Activated CD8-positive, alpha-beta memory T cell treated with anti-CD3 and anti-CD28 coated beads, Interleukin-2, amount 50 U/mL, for 1 hour (primary cell): ENCODE results near the gene PLPP2.
"Not testable (repeated sequence)": the region's sequence is repeated elsewhere in the genome, so short reads cannot be mapped to it uniquely, and the experiment has no call there.

ENCODE experiments used
- DNase-seq: peaks from one replicate; pipeline ENCODE4 v3.0.0-alpha.2; 2020; ENCODE audit errors: extremely low read depth

The PLPP2 gene

GRCh38 chr19:271856-272255, 19.3 kb downstream of the PLPP2 start:
- no peak for DNase-seq

- DNase-seq, result not testable (repeated sequence)
Measured at GRCh38 chr19:270766-271318, 20.4 kb downstream of the PLPP2 start.

DNA sequence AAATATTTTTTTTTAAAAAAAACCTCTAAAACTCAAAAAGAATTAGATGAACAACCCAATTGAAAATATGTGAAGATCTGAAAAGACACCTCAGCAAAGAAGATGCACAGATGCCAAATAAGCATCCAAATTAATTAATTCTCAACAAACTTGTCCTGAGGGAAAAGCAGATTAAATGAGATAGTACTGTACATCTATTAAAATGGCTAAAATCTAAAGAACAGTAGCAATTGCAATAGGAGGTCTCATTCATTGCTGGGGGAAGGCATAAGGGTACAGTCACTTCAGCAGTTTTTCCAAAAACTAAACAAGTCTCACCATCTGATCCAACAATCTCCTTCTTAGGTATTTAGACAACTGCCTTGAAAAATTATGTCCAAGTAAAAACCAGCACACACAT, 22.0 kb downstream of the PLPP2 start:
- no peak for DNase-seq

DNA sequence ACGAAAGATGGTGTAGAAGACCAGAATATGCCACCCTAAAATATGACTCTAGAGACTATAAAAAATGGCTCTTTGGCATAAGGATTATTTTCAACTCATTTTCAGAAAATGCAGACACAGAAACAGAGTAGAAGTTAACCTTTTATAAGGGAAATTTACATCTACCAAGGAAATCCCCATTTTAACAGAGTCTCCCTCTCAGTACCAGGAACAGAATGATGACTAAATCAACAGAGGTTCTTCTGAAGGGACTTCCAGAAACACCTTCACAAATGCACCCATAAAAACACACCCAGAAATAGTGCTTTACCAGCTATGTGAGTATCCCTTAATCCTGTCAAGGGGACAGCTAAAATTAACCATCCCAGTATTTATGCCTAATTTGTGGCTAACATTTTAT, 29.1 kb downstream of the PLPP2 start:
- DNase-seq, result no peak

DNA sequence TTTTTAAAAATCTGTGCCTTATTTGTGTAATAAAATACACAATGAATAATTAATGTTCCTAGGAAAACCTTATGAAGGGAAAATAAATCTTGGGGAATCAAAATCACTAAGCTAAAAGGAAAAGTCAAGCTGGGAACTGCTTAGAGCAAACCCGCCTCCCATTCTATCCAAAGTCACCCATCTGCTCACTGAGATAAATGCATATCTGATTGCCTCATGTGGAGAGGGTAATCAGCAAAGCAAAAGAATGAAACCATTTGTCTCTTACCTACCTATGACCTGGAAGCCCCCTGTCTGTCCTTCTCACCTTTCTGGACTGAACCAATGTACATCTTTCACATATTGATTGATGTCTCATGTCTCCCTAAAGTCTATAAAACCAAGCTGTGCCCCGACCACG, 34.4 kb downstream of the PLPP2 start:
- not testable (repeated sequence) for DNase-seq

DNA sequence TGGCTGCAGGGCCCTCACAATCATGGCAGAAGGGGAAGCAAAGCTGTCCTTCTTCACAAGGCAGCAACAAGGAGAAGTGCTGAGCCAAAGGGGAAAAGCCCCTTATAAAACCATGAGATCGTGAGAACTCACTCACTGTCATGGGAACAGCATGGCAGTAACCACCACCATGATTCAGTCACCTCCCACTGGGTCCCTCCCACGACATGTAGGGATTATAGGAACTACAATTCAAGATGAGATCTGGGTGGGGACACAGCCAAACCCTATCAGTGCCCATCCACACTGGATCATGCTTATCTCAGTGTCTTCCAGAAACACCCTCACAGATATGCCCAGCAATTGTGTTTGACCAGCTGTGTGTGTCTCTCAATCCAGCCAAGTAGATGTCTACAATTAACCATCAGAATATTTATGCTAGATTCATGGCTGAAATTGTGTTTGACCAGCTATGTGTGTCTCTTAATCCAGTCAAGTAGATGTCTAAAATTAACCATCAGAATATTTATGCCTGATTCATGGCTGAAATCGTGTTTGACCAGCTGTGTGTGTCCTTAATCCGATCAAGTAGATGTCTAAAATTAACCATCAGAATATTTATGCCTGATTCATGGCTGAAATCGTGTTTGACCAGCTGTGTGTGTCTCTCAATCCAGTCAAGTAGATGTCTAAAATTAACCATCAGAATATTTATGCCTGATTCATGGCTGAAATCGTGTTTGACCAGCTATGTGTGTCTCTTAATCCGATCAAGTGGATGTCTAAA, 38.6 kb downstream of the PLPP2 start:
- DNase-seq, result not testable (repeated sequence)

GRCh38 chr19:246551-246950, 44.7 kb downstream of the PLPP2 start:
- DNase-seq, result no peak

DNA sequence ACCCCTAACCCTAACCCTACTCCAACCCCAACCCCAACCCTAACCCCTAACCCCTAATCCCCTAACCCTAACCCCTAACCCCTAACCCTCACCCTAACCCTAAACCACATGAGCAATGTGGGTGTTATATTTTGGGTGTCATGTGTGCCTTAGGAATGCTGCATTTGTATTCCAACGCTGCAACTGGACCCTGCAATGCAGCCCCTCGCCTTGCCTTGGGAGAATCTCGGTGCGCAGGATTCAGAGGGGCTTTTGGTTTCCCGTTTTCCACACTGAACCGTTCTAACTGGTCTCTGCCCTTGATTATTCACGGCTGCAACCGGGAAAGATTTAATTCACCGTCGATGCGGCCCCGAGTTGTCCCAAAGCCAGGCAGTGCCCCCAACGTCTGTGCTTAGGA, 45.3 kb downstream of the PLPP2 start:
- DNase-seq, result not testable (repeated sequence)

- DNase-seq, result no peak
Measured at GRCh38 chr19:245457-245856, 45.7 kb downstream of the PLPP2 start.
